Activated CD4-positive, CD25-positive, alpha-beta regulatory T cell (primary cell): ENCODE results near the gene ACOX1.
"Not testable (repeated sequence)": the region's sequence is repeated elsewhere in the genome, so short reads cannot be mapped to it uniquely, and the experiment has no call there.

Source experiments
- DNase-seq, 4 experiments: peaks; one replicate each; lab custom pipeline; 2025; lab: John Stamatoyannopoulos, UW

Gene ACOX1

GRCh38 chr17:75981019-75981615 lies 2.2 kb upstream of the ACOX1 start:
- DNase-seq = no peak

GRCh38 chr17:75980188-75981018 lies 1.4 kb upstream of the ACOX1 start:
- DNase-seq = no peak

- no peak for DNase-seq
These were observed 780 bp upstream of the ACOX1 start for GRCh38 chr17:75979705-75980187.

- DNase-seq = no peak
These were observed 2.7 kb downstream of the ACOX1 start for GRCh38 chr17:75976175-75976848.

- no peak for DNase-seq
These were observed 3.2 kb downstream of the ACOX1 start for GRCh38 chr17:75975757-75976174.

- DNase-seq = not testable (repeated sequence)
These were observed 3.8 kb downstream of the ACOX1 start for GRCh38 chr17:75975187-75975586.

GRCh38 chr17:75970626-75971025 lies 8.3 kb downstream of the ACOX1 start:
- DNase-seq = no peak

GRCh38 chr17:75970011-75970523 lies 8.9 kb downstream of the ACOX1 start:
- DNase-seq = no peak

GRCh38 chr17:75969044-75969443 lies 9.9 kb downstream of the ACOX1 start:
- not testable (repeated sequence) for DNase-seq

- DNase-seq = no peak
These were observed 13.5 kb downstream of the ACOX1 start for GRCh38 chr17:75965468-75965867.

- DNase-seq = no peak
These were observed 19.0 kb downstream of the ACOX1 start for GRCh38 chr17:75959839-75960511.

- DNase-seq = no peak
These were observed 19.7 kb downstream of the ACOX1 start for GRCh38 chr17:75959051-75959838.

GRCh38 chr17:75950855-75951554 lies 28.0 kb downstream of the ACOX1 start:
- no peak for DNase-seq

GRCh38 chr17:75950421-75950820 lies 28.5 kb downstream of the ACOX1 start:
- no peak for DNase-seq

GRCh38 chr17:75945211-75945610 lies 33.8 kb downstream of the ACOX1 start:
- no peak for DNase-seq

GRCh38 chr17:75943491-75943890 lies 35.5 kb downstream of the ACOX1 start:
- no peak for DNase-seq

GRCh38 chr17:75942473-75942872 lies 36.5 kb downstream of the ACOX1 start:
- DNase-seq = no peak

GRCh38 chr17:75941442-75941819 lies 37.5 kb downstream of the ACOX1 start:
- DNase-seq = no peak

GRCh38 chr17:75940727-75941441 lies 38.1 kb downstream of the ACOX1 start, which contains the start of gene FBF1:
FBF1 (minus strand) TSS chr17:75941042; CDS start chr17:75938149, 2,893 bp downstream.
- DNase-seq = peak; percentile 77 to 82 (median 78)

GRCh38 chr17:75937652-75938051 lies 41.3 kb downstream of the ACOX1 start:
- no peak for DNase-seq
